ENCODE measurements around the gene HECTD1.
"Not testable (repeated sequence)": the region's sequence is repeated elsewhere in the genome, so short reads cannot be mapped to it uniquely, and the experiment has no call there.

The HECTD1 gene

GRCh38 chr14:31092160-31092708 lies 115.4 kb downstream of the HECTD1 start:
- no peaks in the 10 kb centered on the region for H3K9me3 ChIP-seq (ENCODE audit: low read depth, low read length)
- TF ChIP-seq FOXP2 (optimal IDR thresholded peaks at IDR 0.05; ENCODE audit: control extremely low read depth, extremely low read length, insufficient read depth) (no peak), EZH2 (IDR thresholded peaks at IDR 0.05) (no peak), POLR2AphosphoS5 (IDR thresholded peaks at IDR 0.05; ENCODE audit: borderline replicate concordance, low read depth, low read length) (no peak)
- H3K27ac ChIP-seq, result no peak overlapping the region
- H3K9ac ChIP-seq (ENCODE audit: insufficient read length), result no peak overlapping the region
- DNase-seq (ENCODE audit: low read depth, low spot score), result no peak
- no peak overlapping the region for H3K4me3 ChIP-seq
- no peaks in the 10 kb centered on the region for H3K36me3 ChIP-seq (ENCODE audit: insufficient read depth, low read length)

- Histone ChIP-seq H3K9me3 (ENCODE audit: low read depth, low read length) (no peaks in the 10 kb centered on the region), H3K4me3 (no peak overlapping the region), H3K27ac (no peak overlapping the region), H3K36me3 (ENCODE audit: insufficient read depth, low read length) (no peaks in the 10 kb centered on the region), H3K9ac (ENCODE audit: insufficient read length) (no peak overlapping the region)
- no peak for DNase-seq (ENCODE audit: low read depth, low spot score)
- TF ChIP-seq POLR2AphosphoS5 (IDR thresholded peaks at IDR 0.05; ENCODE audit: borderline replicate concordance, low read depth, low read length) (no peak), EZH2 (IDR thresholded peaks at IDR 0.05) (no peak), FOXP2 (optimal IDR thresholded peaks at IDR 0.05; ENCODE audit: control extremely low read depth, extremely low read length, insufficient read depth) (no peak)
Measured at GRCh38 chr14:31090883-31091764, 116.5 kb downstream of the HECTD1 start.

- H3K27ac ChIP-seq; H3K4me3 ChIP-seq; H3K9me3 ChIP-seq (ENCODE audit: low read depth, low read length); H3K9ac ChIP-seq (ENCODE audit: insufficient read length); H3K36me3 ChIP-seq (ENCODE audit: insufficient read depth, low read length); DNase-seq (ENCODE audit: low read depth, low spot score): not testable (repeated sequence)
Measured at GRCh38 chr14:31086466-31086865, 121.1 kb downstream of the HECTD1 start.

- TF ChIP-seq POLR2AphosphoS5 (IDR thresholded peaks at IDR 0.05; ENCODE audit: borderline replicate concordance, low read depth, low read length) (no peak), EZH2 (IDR thresholded peaks at IDR 0.05) (no peak), FOXP2 (optimal IDR thresholded peaks at IDR 0.05; ENCODE audit: control extremely low read depth, extremely low read length, insufficient read depth) (no peak)
- H3K27ac ChIP-seq, result no peak overlapping the region
- no peak overlapping the region for H3K4me3 ChIP-seq
- H3K36me3 ChIP-seq (ENCODE audit: insufficient read depth, low read length), result no peaks in the 10 kb centered on the region
- no peak overlapping the region for H3K9ac ChIP-seq (ENCODE audit: insufficient read length)
- H3K9me3 ChIP-seq (ENCODE audit: low read depth, low read length), result no peaks in the 10 kb centered on the region
- DNase-seq (ENCODE audit: low read depth, low spot score), result no peak
Measured at GRCh38 chr14:31085027-31085426, 122.6 kb downstream of the HECTD1 start.

GRCh38 chr14:31084385-31084784 lies 123.2 kb downstream of the HECTD1 start:
- Histone ChIP-seq H3K36me3 (ENCODE audit: insufficient read depth, low read length) (no peaks in the 10 kb centered on the region), H3K9me3 (ENCODE audit: low read depth, low read length) (no peaks in the 10 kb centered on the region), H3K9ac (ENCODE audit: insufficient read length) (no peak overlapping the region), H3K4me3 (no peak overlapping the region), H3K27ac (no peak overlapping the region)
- no peak for TF ChIP-seq EZH2 (IDR thresholded peaks at IDR 0.05)
- TF ChIP-seq POLR2AphosphoS5 (IDR thresholded peaks at IDR 0.05; ENCODE audit: borderline replicate concordance, low read depth, low read length), result no peak
- no peak for TF ChIP-seq FOXP2 (optimal IDR thresholded peaks at IDR 0.05; ENCODE audit: control extremely low read depth, extremely low read length, insufficient read depth)
- no peak for DNase-seq (ENCODE audit: low read depth, low spot score)

GRCh38 chr14:31083781-31084180 lies 123.8 kb downstream of the HECTD1 start:
- Histone ChIP-seq H3K27ac (no peak overlapping the region), H3K4me3 (no peak overlapping the region), H3K9ac (ENCODE audit: insufficient read length) (no peak overlapping the region), H3K9me3 (ENCODE audit: low read depth, low read length) (no peaks in the 10 kb centered on the region), H3K36me3 (ENCODE audit: insufficient read depth, low read length) (no peaks in the 10 kb centered on the region)
- no peak for DNase-seq (ENCODE audit: low read depth, low spot score)
- TF ChIP-seq EZH2 (IDR thresholded peaks at IDR 0.05) (no peak), FOXP2 (optimal IDR thresholded peaks at IDR 0.05; ENCODE audit: control extremely low read depth, extremely low read length, insufficient read depth) (no peak), POLR2AphosphoS5 (IDR thresholded peaks at IDR 0.05; ENCODE audit: borderline replicate concordance, low read depth, low read length) (no peak)

GRCh38 chr14:31080484-31080883 lies 127.1 kb downstream of the HECTD1 start:
- Histone ChIP-seq H3K9ac (ENCODE audit: insufficient read length) (no peak overlapping the region), H3K27ac (no peak overlapping the region), H3K4me3 (no peak overlapping the region), H3K36me3 (ENCODE audit: insufficient read depth, low read length) (no peaks in the 10 kb centered on the region), H3K9me3 (ENCODE audit: low read depth, low read length) (no peaks in the 10 kb centered on the region)
- no peak for TF ChIP-seq EZH2 (IDR thresholded peaks at IDR 0.05)
- no peak for TF ChIP-seq POLR2AphosphoS5 (IDR thresholded peaks at IDR 0.05; ENCODE audit: borderline replicate concordance, low read depth, low read length)
- no peak for TF ChIP-seq FOXP2 (optimal IDR thresholded peaks at IDR 0.05; ENCODE audit: control extremely low read depth, extremely low read length, insufficient read depth)
- DNase-seq (ENCODE audit: low read depth, low spot score), result no peak

- no peak for DNase-seq (ENCODE audit: low read depth, low spot score)
- no peak overlapping the region for H3K27ac ChIP-seq
- H3K4me3 ChIP-seq, result no peak overlapping the region
- TF ChIP-seq POLR2AphosphoS5 (IDR thresholded peaks at IDR 0.05; ENCODE audit: borderline replicate concordance, low read depth, low read length), result no peak
- no peak for TF ChIP-seq FOXP2 (optimal IDR thresholded peaks at IDR 0.05; ENCODE audit: control extremely low read depth, extremely low read length, insufficient read depth)
- no peak for TF ChIP-seq EZH2 (IDR thresholded peaks at IDR 0.05)
- no peak overlapping the region for H3K9ac ChIP-seq (ENCODE audit: insufficient read length)
- H3K36me3 ChIP-seq (ENCODE audit: insufficient read depth, low read length), result no peaks in the 10 kb centered on the region
- H3K9me3 ChIP-seq (ENCODE audit: low read depth, low read length), result no peaks in the 10 kb centered on the region
Measured at GRCh38 chr14:31080056-31080455, 127.5 kb downstream of the HECTD1 start.

Measured in SK-N-MC (cell line).